ENCODE data around the gene DAPK2. TPM values are rescaled to one million over a fixed set of nuclear protein-coding genes. Genes with fewer than 3 reads are reported as not detected.

Gene DAPK2
- total RNA-seq, 6 experiments from 2014 or later: 2.1 to 5.7 (median 5.1) TPM

GRCh38 chr15:63899193-63899592, 147.1 kb downstream of the DAPK2 start:
- Mint-ChIP-seq H3K27me3 (ENCODE audit: insufficient read depth) (peaks cover 15% of the 10 kb centered on the region), H3K4me1 (ENCODE audit: low read depth) (peaks cover 16% of the 10 kb centered on the region), H3K27ac (no peak overlapping the region), H3K4me3 (no peak overlapping the region), H3K36me3 (ENCODE audit: low read depth) (no peaks in the 10 kb centered on the region), H3K9me3 (no peaks in the 10 kb centered on the region)
- TF ChIP-seq CTCF (IDR thresholded peaks at IDR 0.05): no peak
- DNase-seq: no peak

GRCh38 chr15:63896336-63897115, 149.8 kb downstream of the DAPK2 start:
- H3K4me3 Mint-ChIP-seq: peak overlapping the region; percentile 16; the same call in 1 of the 2 replicates
- peak; percentile 37 for DNase-seq
- H3K4me1 Mint-ChIP-seq (ENCODE audit: low read depth): peaks cover 16% of the 10 kb centered on the region
- no peaks in the 10 kb centered on the region for H3K9me3 Mint-ChIP-seq
- peak overlapping the region; percentile 19; the same call in 1 of the 2 replicates for H3K27ac Mint-ChIP-seq
- TF ChIP-seq CTCF (IDR thresholded peaks at IDR 0.05): no peak
- peaks cover 17% of the 10 kb centered on the region for H3K27me3 Mint-ChIP-seq (ENCODE audit: insufficient read depth)
- H3K36me3 Mint-ChIP-seq (ENCODE audit: low read depth): no peaks in the 10 kb centered on the region

- no peak for DNase-seq
- Mint-ChIP-seq H3K27ac (no peak overlapping the region), H3K4me3 (no peak overlapping the region), H3K36me3 (ENCODE audit: low read depth) (no peaks in the 10 kb centered on the region), H3K4me1 (ENCODE audit: low read depth) (peaks cover 16% of the 10 kb centered on the region), H3K9me3 (no peaks in the 10 kb centered on the region), H3K27me3 (ENCODE audit: insufficient read depth) (peaks cover 14% of the 10 kb centered on the region)
- no peak for TF ChIP-seq CTCF (IDR thresholded peaks at IDR 0.05)
These were observed 150.5 kb downstream of the DAPK2 start for GRCh38 chr15:63895787-63896218.

GRCh38 chr15:63895194-63895593, 151.1 kb downstream of the DAPK2 start:
- Mint-ChIP-seq H3K27ac (no peak overlapping the region), H3K4me3 (no peak overlapping the region)

GRCh38 chr15:63894662-63894949, 151.7 kb downstream of the DAPK2 start:
- no peak for TF ChIP-seq CTCF (IDR thresholded peaks at IDR 0.05)
- Mint-ChIP-seq H3K4me1 (ENCODE audit: low read depth) (peaks cover 16% of the 10 kb centered on the region), H3K27me3 (ENCODE audit: insufficient read depth) (peaks cover 13% of the 10 kb centered on the region), H3K36me3 (ENCODE audit: low read depth) (no peaks in the 10 kb centered on the region), H3K4me3 (no peak overlapping the region), H3K27ac (no peak overlapping the region), H3K9me3 (no peaks in the 10 kb centered on the region)
- no peak for DNase-seq

More at GRCh38 chr15:63895194-63895593, 151.1 kb downstream of the DAPK2 start:
- Mint-ChIP-seq H3K36me3 (ENCODE audit: low read depth) (no peaks in the 10 kb centered on the region), H3K4me1 (ENCODE audit: low read depth) (peaks cover 16% of the 10 kb centered on the region), H3K9me3 (no peaks in the 10 kb centered on the region), H3K27me3 (ENCODE audit: insufficient read depth) (peaks cover 14% of the 10 kb centered on the region)
- DNase-seq: no peak
- TF ChIP-seq CTCF (IDR thresholded peaks at IDR 0.05): no peak

Data from HFFc6 (cell line).